ENCODE measurements around the gene MCEE.
"Not testable (repeated sequence)": the region's sequence is repeated elsewhere in the genome, so short reads cannot be mapped to it uniquely, and the experiment has no call there.

The MCEE gene

GRCh38 chr2:71130152-71130904, at the start of gene MCEE, which contains the start of gene MPHOSPH10:
Gene MCEE, minus strand, starts transcription at chr2:71130229. Its CDS starts 10 bp downstream, at chr2:71130219.
Gene MPHOSPH10, plus strand, starts transcription at chr2:71130634. Its CDS starts 32 bp downstream, at chr2:71130666.
- peak; percentile 89 for DNase-seq

- not testable (repeated sequence) for DNase-seq
Measured at GRCh38 chr2:71178836-71179235, 48.8 kb upstream of the MCEE start.

GRCh38 chr2:71174207-71174606, 44.2 kb upstream of the MCEE start:
- DNase-seq, result no peak

- DNase-seq, result no peak
Measured at GRCh38 chr2:71173096-71173495, 43.1 kb upstream of the MCEE start.

- DNase-seq, result no peak
Measured at GRCh38 chr2:71166812-71167211, 36.8 kb upstream of the MCEE start.

- DNase-seq, result no peak
Measured at GRCh38 chr2:71157124-71157793, 27.2 kb upstream of the MCEE start.

- DNase-seq, result no peak
Measured at GRCh38 chr2:71156573-71156972, 26.5 kb upstream of the MCEE start.

- no peak for DNase-seq
Measured at GRCh38 chr2:71155846-71156245, 25.8 kb upstream of the MCEE start.

GRCh38 chr2:71154798-71155197, 24.8 kb upstream of the MCEE start:
- DNase-seq, result no peak

GRCh38 chr2:71154279-71154678, 24.2 kb upstream of the MCEE start:
- DNase-seq, result no peak

GRCh38 chr2:71153585-71154224, 23.7 kb upstream of the MCEE start:
- no peak for DNase-seq

- DNase-seq, result no peak
Measured at GRCh38 chr2:71151620-71152019, 21.6 kb upstream of the MCEE start.

- no peak for DNase-seq
Measured at GRCh38 chr2:71150082-71150816, 20.2 kb upstream of the MCEE start.

- no peak for DNase-seq
Measured at GRCh38 chr2:71148506-71149063, 18.6 kb upstream of the MCEE start.

GRCh38 chr2:71143782-71144181, 13.8 kb upstream of the MCEE start:
- DNase-seq, result no peak

GRCh38 chr2:71136174-71136573, 6.1 kb upstream of the MCEE start:
- no peak for DNase-seq

GRCh38 chr2:71133603-71134002, 3.6 kb upstream of the MCEE start:
- DNase-seq, result no peak

- DNase-seq, result not testable (repeated sequence)
Measured at GRCh38 chr2:71131387-71132166, 1.5 kb upstream of the MCEE start.

GRCh38 chr2:71130905-71131244, 846 bp upstream of the MCEE start:
- no peak for DNase-seq

- no peak for DNase-seq
Measured at GRCh38 chr2:71129902-71130151, 202 bp downstream of the MCEE start.

- no peak for DNase-seq
Measured at GRCh38 chr2:71129114-71129901, 721 bp downstream of the MCEE start.

- no peak for DNase-seq
Measured at GRCh38 chr2:71126957-71127356, 3.1 kb downstream of the MCEE start.

Data from activated effector memory CD4-positive, alpha-beta T cell treated with Interleukin-2 at 50 U/mL for 16 hours (primary cell).